Liver (tissue), 9 donors: ENCODE measurements around the gene CYB5D1. TPM values are rescaled to one million over a fixed set of nuclear protein-coding genes. Genes with fewer than 3 reads are reported as not detected.

Source experiments
- DNase-seq: peaks from one replicate; pipeline ENCODE4 v3.0.0-alpha.2; 2017; ENCODE audit warnings: low spot score
- H3K27ac ChIP-seq, 2 donors: one replicate each; pipeline ENCODE4 v1.7.0; 2013; ENCODE audit warnings: inconsistent platforms in 2 of 2, low read length in 2 of 2, control low read depth in 1 of 2, low read depth in 1 of 2, mild to moderate bottlenecking in 1 of 2
- H3K27me3 ChIP-seq, 4 donors: one replicate each; pipeline versions ENCODE4 v1.6.1 to v1.7.0; 2013; ENCODE audit warnings: low read length in 3 of 4, inconsistent platforms in 1 of 4, mild to moderate bottlenecking in 1 of 4, moderate library complexity in 1 of 4; ENCODE audit not compliant: control insufficient read depth in 4 of 4, insufficient read depth in 4 of 4
- H3K36me3 ChIP-seq, 4 donors: one replicate each; pipeline versions ENCODE4 v1.6.1 to v1.7.0; 2013; ENCODE audit warnings: low read length in 3 of 4, mild to moderate bottlenecking in 3 of 4, low read depth in 1 of 4, moderate library complexity in 1 of 4; ENCODE audit not compliant: control insufficient read depth in 4 of 4, insufficient read depth in 3 of 4
- H3K4me1 ChIP-seq, 4 donors: one replicate each; pipeline versions ENCODE4 v1.6.1 to v1.7.0; 2013; ENCODE audit warnings: low read length in 3 of 4, mild to moderate bottlenecking in 3 of 4, moderate library complexity in 1 of 4; ENCODE audit not compliant: control insufficient read depth in 4 of 4, insufficient read depth in 4 of 4
- H3K4me3 ChIP-seq, 3 donors: one replicate each; pipeline versions ENCODE4 v1.6.1 to v1.7.0; 2013; ENCODE audit warnings: low read length in 3 of 3, control low read depth in 1 of 3, low read depth in 1 of 3, mild to moderate bottlenecking in 1 of 3
- H3K9ac ChIP-seq, 2 donors: one replicate each; pipeline ENCODE4 v1.7.0; 2013; ENCODE audit warnings: low read length in 2 of 2, mild to moderate bottlenecking in 2 of 2, moderate library complexity in 2 of 2, control low read depth in 1 of 2, low read depth in 1 of 2
- H3K9me3 ChIP-seq, 4 donors: one replicate each; pipeline versions ENCODE4 v1.6.1 to v1.7.0; 2013; ENCODE audit warnings: low read length in 3 of 4; ENCODE audit not compliant: control insufficient read depth in 4 of 4
- FOXA2 ChIP-seq: IDR thresholded peaks from 2 replicates; pipeline ENCODE4 v1.6.1; 2016; ENCODE audit warnings: antibody characterized with exemption
- GABPA ChIP-seq, 2 donors: IDR thresholded peaks in 1 of 2; conservative IDR thresholded peaks in 1 of 2; 2 replicates each; pipeline ENCODE4 v1.6.1; 2016; ENCODE audit warnings: antibody characterized with exemption in 2 of 2, mild to moderate bottlenecking in 1 of 2, moderate library complexity in 1 of 2
- HNF4A ChIP-seq, 2 donors: conservative IDR thresholded peaks; 2 replicates each; pipeline ENCODE4 v1.6.1; 2016; ENCODE audit warnings: antibody characterized with exemption in 2 of 2, mild to moderate bottlenecking in 2 of 2
- HNF4G ChIP-seq: IDR thresholded peaks from 2 replicates; pipeline ENCODE4 v1.6.1; 2016; ENCODE audit warnings: antibody characterized with exemption
- NR2F2 ChIP-seq: IDR thresholded peaks from 2 replicates; pipeline ENCODE4 v1.6.1; 2016; ENCODE audit warnings: antibody characterized with exemption
- RAD21 ChIP-seq, 2 donors: IDR thresholded peaks; 2 replicates each; pipeline ENCODE4 v1.6.1; 2016; ENCODE audit warnings: antibody characterized with exemption in 2 of 2, mild to moderate bottlenecking in 2 of 2
- TAF1 ChIP-seq: conservative IDR thresholded peaks from 2 replicates; pipeline ENCODE4 v1.6.1; 2016; ENCODE audit warnings: antibody characterized with exemption, mild to moderate bottlenecking
- YY1 ChIP-seq: IDR thresholded peaks from 2 replicates; pipeline ENCODE4 v1.6.1; 2016; ENCODE audit warnings: antibody characterized with exemption, mild to moderate bottlenecking
- WGBS: extraction: QIAGEN DNeasy Blood & Tissue Kit; methylation state at CpG from one replicate; pipeline ENCODE4 v1.1.7; 2013; 5-methylcytosine and 5-hydroxymethylcytosine counted together
- polyA plus RNA-seq, 2 donors: library from polyadenylated mRNA; stranded (reverse) in 1 of 2; unstranded in 1 of 2; fragments of 200-250 nt in 1 of 2; fragments of >200 nt in 1 of 2; fragmentation: Nextera tagmentation in 1 of 2; extraction: Ambion mirVana in 1 of 2; gene quantifications; one replicate each; pipeline versions ENCODE4 v1.2.1 to v1.2.3, GENCODE V29; 2013 to 2015
- total RNA-seq, 2 donors: library from RNA; depleted of rRNA; stranded (reverse); fragments of >200 nt; gene quantifications; one replicate each; pipeline ENCODE4 v1.2.3, GENCODE V29; 2014
- TF ChIP-seq, protein P1 (sequence below): fragments of 150-350 bp; IDR thresholded peaks from 2 replicates; pipeline ENCODE4 v1.5.1; 2017; ENCODE audit warnings: improper control_type of control experiment, low read depth, low read length; ENCODE audit not compliant: missing input control
- TF ChIP-seq, protein P2 (sequence below): IDR thresholded peaks from 2 replicates; pipeline ENCODE4 v1.6.1; 2016; ENCODE audit warnings: antibody characterized with exemption
- TF ChIP-seq, protein P3 (sequence below): IDR thresholded peaks from 2 replicates; pipeline ENCODE4 v1.6.1; 2016; ENCODE audit warnings: antibody characterized with exemption
- TF ChIP-seq, protein P4 (sequence below): IDR thresholded peaks from 2 replicates; pipeline ENCODE4 v1.6.1; 2016; ENCODE audit warnings: antibody characterized with exemption, mild to moderate bottlenecking
- donor health status: healthy.
- donor health status: healthy.
- donor health status: healthy.
- donor health status: healthy.
- donor health status: healthy.

Gene CYB5D1
- total and polyA plus RNA-seq, 4 donors = 2.5 to 12.0 (median 6.6) TPM

DNA sequence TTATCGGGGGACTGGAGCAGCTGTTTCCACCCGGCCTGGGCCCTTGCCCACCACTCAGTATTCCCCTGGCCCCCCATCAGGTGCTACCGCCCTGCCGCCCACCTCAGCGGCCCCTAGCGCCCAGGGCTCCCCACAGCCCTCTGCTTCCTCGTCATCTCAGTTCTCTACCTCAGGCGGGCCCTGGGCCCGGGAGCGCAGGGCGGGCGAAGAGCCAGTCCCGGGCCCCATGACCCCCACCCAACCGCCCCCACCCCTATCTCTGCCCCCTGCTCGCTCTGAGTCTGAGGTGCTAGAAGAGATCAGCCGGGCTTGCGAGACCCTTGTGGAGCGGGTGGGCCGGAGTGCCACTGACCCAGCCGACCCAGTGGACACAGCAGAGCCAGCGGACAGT is 9.1 kb upstream of the CYB5D1 start:
- TF ChIP-seq RAD21 (IDR thresholded peaks at IDR 0.05) = no peak
- TF ChIP-seq HNF4A (conservative IDR thresholded peaks at IDR 0.05) = no peak
- TF ChIP-seq, protein P1, sequence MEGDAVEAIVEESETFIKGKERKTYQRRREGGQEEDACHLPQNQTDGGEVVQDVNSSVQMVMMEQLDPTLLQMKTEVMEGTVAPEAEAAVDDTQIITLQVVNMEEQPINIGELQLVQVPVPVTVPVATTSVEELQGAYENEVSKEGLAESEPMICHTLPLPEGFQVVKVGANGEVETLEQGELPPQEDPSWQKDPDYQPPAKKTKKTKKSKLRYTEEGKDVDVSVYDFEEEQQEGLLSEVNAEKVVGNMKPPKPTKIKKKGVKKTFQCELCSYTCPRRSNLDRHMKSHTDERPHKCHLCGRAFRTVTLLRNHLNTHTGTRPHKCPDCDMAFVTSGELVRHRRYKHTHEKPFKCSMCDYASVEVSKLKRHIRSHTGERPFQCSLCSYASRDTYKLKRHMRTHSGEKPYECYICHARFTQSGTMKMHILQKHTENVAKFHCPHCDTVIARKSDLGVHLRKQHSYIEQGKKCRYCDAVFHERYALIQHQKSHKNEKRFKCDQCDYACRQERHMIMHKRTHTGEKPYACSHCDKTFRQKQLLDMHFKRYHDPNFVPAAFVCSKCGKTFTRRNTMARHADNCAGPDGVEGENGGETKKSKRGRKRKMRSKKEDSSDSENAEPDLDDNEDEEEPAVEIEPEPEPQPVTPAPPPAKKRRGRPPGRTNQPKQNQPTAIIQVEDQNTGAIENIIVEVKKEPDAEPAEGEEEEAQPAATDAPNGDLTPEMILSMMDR = no peak
- TF ChIP-seq, protein P2, sequence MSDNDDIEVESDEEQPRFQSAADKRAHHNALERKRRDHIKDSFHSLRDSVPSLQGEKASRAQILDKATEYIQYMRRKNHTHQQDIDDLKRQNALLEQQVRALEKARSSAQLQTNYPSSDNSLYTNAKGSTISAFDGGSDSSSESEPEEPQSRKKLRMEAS = no peak
- no peak for TF ChIP-seq FOXA2
- TF ChIP-seq YY1 = no peak
- TF ChIP-seq, protein P3, sequence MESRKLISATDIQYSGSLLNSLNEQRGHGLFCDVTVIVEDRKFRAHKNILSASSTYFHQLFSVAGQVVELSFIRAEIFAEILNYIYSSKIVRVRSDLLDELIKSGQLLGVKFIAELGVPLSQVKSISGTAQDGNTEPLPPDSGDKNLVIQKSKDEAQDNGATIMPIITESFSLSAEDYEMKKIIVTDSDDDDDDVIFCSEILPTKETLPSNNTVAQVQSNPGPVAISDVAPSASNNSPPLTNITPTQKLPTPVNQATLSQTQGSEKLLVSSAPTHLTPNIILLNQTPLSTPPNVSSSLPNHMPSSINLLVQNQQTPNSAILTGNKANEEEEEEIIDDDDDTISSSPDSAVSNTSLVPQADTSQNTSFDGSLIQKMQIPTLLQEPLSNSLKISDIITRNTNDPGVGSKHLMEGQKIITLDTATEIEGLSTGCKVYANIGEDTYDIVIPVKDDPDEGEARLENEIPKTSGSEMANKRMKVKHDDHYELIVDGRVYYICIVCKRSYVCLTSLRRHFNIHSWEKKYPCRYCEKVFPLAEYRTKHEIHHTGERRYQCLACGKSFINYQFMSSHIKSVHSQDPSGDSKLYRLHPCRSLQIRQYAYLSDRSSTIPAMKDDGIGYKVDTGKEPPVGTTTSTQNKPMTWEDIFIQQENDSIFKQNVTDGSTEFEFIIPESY = no peak
- Histone ChIP-seq H3K9me3 (no peaks in the 10 kb centered on the region), H3K4me3 (no peak overlapping the region), H3K9ac (no peak overlapping the region), H3K27ac (no peak overlapping the region), H3K27me3 (no peaks in the 10 kb centered on the region), H3K4me1 (peaks cover 0 to 17% (median 12%) of the 10 kb centered on the region in 4 donors), H3K36me3 (peaks cover 21 to 54% (median 30%) of the 10 kb centered on the region in 4 donors)
- no peak for DNase-seq
- WGBS = 95% methylated on average over 21 of the region's 21 CpGs

DNA sequence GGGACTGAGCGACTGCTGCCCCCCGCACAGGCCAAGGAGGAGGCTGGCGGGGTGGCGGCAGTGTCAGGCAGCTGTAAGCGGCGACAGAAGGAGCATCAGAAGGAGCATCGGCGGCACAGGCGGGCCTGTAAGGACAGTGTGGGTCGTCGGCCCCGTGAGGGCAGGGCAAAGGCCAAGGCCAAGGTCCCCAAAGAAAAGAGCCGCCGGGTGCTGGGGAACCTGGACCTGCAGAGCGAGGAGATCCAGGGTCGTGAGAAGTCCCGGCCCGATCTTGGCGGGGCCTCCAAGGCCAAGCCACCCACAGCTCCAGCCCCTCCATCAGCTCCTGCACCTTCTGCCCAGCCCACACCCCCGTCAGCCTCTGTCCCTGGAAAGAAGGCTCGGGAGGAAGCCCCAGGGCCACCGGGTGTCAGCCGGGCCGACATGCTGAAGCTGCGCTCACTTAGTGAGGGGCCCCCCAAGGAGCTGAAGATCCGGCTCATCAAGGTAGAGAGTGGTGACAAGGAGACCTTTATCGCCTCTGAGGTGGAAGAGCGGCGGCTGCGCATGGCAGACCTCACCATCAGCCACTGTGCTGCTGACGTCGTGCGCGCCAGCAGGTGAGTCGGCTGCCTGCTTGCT is 8.6 kb upstream of the CYB5D1 start:
- no peak for TF ChIP-seq GABPA (IDR thresholded peaks at IDR 0.05 in 1 of 2, conservative IDR thresholded peaks at IDR 0.05 in 1 of 2)
- TF ChIP-seq, protein P4, sequence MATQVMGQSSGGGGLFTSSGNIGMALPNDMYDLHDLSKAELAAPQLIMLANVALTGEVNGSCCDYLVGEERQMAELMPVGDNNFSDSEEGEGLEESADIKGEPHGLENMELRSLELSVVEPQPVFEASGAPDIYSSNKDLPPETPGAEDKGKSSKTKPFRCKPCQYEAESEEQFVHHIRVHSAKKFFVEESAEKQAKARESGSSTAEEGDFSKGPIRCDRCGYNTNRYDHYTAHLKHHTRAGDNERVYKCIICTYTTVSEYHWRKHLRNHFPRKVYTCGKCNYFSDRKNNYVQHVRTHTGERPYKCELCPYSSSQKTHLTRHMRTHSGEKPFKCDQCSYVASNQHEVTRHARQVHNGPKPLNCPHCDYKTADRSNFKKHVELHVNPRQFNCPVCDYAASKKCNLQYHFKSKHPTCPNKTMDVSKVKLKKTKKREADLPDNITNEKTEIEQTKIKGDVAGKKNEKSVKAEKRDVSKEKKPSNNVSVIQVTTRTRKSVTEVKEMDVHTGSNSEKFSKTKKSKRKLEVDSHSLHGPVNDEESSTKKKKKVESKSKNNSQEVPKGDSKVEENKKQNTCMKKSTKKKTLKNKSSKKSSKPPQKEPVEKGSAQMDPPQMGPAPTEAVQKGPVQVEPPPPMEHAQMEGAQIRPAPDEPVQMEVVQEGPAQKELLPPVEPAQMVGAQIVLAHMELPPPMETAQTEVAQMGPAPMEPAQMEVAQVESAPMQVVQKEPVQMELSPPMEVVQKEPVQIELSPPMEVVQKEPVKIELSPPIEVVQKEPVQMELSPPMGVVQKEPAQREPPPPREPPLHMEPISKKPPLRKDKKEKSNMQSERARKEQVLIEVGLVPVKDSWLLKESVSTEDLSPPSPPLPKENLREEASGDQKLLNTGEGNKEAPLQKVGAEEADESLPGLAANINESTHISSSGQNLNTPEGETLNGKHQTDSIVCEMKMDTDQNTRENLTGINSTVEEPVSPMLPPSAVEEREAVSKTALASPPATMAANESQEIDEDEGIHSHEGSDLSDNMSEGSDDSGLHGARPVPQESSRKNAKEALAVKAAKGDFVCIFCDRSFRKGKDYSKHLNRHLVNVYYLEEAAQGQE = no peak
- TF ChIP-seq, protein P1 = no peak
- TF ChIP-seq, protein P2 = no peak
- no peak for TF ChIP-seq NR2F2
- no peak for TF ChIP-seq TAF1
- no peak for TF ChIP-seq HNF4A (conservative IDR thresholded peaks at IDR 0.05)
- no peak for TF ChIP-seq FOXA2
- no peak for TF ChIP-seq HNF4G
- TF ChIP-seq, protein P3 = no peak
- Histone ChIP-seq H3K27me3 (no peaks in the 10 kb centered on the region), H3K9ac (no peak overlapping the region), H3K36me3 (peaks cover 22 to 54% (median 30%) of the 10 kb centered on the region in 4 donors), H3K4me3 (no peak overlapping the region), H3K9me3 (no peaks in the 10 kb centered on the region), H3K4me1 (peaks cover 0 to 17% (median 12%) of the 10 kb centered on the region in 4 donors), H3K27ac (no peak overlapping the region)
- no peak for DNase-seq
- WGBS = 85% methylated on average over 35 of the region's 35 CpGs
